ENCODE measurements around the gene RBM5.

RBM5 gene

DNA sequence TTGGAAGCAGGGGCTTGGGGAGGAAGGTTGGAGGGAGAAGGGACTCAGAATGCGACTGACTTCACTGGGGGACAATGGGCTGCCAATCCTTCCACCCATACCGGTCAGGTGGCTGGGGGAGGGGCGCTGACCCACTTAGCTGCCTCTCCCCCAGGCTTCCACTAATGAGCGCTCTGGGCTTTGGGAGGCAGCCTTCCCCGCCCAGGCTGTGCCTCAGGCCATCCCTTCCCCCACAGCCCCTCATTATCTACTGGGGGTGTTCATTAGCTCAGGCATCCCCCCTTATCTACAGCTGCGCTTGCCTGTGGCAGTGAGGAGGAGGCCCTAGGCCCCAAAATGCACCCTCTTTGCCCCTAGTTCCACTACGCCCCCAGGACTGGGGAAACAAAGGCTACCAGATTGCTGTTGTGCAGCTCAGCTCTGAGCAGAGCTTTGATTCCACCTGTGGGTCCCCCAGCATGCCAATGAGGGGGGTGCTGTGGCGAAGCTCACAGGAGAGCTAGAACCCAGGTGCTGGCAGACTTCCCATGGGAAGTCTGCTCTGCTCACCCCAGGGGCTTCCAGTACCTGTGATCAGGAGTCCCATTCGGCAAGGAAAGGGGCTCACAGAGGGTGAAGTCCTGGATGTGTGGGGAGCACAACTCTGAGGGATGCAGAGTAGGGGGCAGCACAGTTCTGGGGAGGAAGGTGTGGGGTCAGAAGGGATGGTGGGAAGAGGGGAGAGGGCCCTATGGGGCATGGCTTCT lies 37.0 kb downstream of the RBM5 start:
- TF ChIP-seq, protein P1, sequence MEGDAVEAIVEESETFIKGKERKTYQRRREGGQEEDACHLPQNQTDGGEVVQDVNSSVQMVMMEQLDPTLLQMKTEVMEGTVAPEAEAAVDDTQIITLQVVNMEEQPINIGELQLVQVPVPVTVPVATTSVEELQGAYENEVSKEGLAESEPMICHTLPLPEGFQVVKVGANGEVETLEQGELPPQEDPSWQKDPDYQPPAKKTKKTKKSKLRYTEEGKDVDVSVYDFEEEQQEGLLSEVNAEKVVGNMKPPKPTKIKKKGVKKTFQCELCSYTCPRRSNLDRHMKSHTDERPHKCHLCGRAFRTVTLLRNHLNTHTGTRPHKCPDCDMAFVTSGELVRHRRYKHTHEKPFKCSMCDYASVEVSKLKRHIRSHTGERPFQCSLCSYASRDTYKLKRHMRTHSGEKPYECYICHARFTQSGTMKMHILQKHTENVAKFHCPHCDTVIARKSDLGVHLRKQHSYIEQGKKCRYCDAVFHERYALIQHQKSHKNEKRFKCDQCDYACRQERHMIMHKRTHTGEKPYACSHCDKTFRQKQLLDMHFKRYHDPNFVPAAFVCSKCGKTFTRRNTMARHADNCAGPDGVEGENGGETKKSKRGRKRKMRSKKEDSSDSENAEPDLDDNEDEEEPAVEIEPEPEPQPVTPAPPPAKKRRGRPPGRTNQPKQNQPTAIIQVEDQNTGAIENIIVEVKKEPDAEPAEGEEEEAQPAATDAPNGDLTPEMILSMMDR (IDR thresholded peaks at IDR 0.05), result no peak
- Histone ChIP-seq H3K4me3 (no peak overlapping the region), H3K27ac (no peak overlapping the region)
- DNase-seq (ENCODE audit: low spot score), result no peak

GRCh38 chr3:50126287-50127211 lies 37.8 kb downstream of the RBM5 start:
- TF ChIP-seq, protein P1 (IDR thresholded peaks at IDR 0.05), result no peak
- no peak overlapping the region for H3K27ac ChIP-seq
- H3K4me3 ChIP-seq, result no peak overlapping the region
- no peak for DNase-seq (ENCODE audit: low spot score)

- Histone ChIP-seq H3K27ac (no peak overlapping the region), H3K4me3 (no peak overlapping the region)
- TF ChIP-seq, protein P1 (IDR thresholded peaks at IDR 0.05), result no peak
- DNase-seq (ENCODE audit: low spot score), result no peak
Observed at GRCh38 chr3:50127251-50127691, 38.6 kb downstream of the RBM5 start.

- H3K27ac ChIP-seq, result no peak overlapping the region
- no peak overlapping the region for H3K4me3 ChIP-seq
- TF ChIP-seq, protein P1 (IDR thresholded peaks at IDR 0.05), result no peak
- no peak for DNase-seq (ENCODE audit: low spot score)
Observed at GRCh38 chr3:50128001-50128400, 39.3 kb downstream of the RBM5 start.

- DNase-seq (ENCODE audit: low spot score), result no peak
- H3K4me3 ChIP-seq, result no peak overlapping the region
- TF ChIP-seq, protein P1 (IDR thresholded peaks at IDR 0.05), result no peak
- no peak overlapping the region for H3K27ac ChIP-seq
Observed at GRCh38 chr3:50130436-50130835, 41.7 kb downstream of the RBM5 start.

- Histone ChIP-seq H3K27ac (no peak overlapping the region), H3K4me3 (no peak overlapping the region)
- TF ChIP-seq, protein P1 (IDR thresholded peaks at IDR 0.05), result no peak
- no peak for DNase-seq (ENCODE audit: low spot score)
Observed at GRCh38 chr3:50132421-50133282, 43.9 kb downstream of the RBM5 start.

All from coronary artery (tissue), 2 donors.